ENCODE results near the gene SORCS3. TPM values are rescaled to one million over a fixed set of nuclear protein-coding genes. Genes with fewer than 3 reads are reported as not detected.

Gene SORCS3
- total and polyA plus RNA-seq, 7 experiments from 2014 or later = 0.41 to 4.6 (median 0.61) TPM; not detected in 1

DNA sequence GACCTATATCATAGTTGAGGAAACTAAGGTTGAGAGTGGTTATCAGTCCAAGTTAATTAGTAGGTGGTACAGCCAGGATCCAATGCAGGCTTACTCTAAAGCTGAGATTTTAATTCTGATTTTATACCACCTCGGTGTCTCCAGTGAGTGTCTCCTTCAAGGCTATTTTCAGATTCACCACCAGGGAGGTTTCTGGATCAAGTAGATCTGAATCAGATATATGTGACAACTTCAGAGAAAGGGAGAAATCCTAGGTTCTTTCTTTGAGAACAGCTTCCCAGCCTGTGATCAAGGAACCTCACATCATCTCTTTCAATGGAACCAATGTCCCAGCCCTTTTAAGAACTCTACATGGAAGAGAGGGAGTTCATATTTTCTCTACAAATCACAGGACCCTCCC lies 429.2 kb downstream of the SORCS3 start:
- Histone ChIP-seq H3K27ac (ENCODE audit: low read depth, low read length) (no peak overlapping the region), H3K27me3 (ENCODE audit: control insufficient read depth in 2 of 2, insufficient read depth in 2 of 2, low read length in 2 of 2) (no peaks in the 10 kb centered on the region), H3K36me3 (ENCODE audit: control insufficient read depth in 2 of 3, insufficient read depth in 3 of 3, low read length in 3 of 3) (no peaks in the 10 kb centered on the region), H3K9me3 (ENCODE audit: control insufficient read depth in 2 of 3, low read length in 3 of 3) (no peaks in the 10 kb centered on the region), H3K4me1 (ENCODE audit: control insufficient read depth in 2 of 2, insufficient read depth in 2 of 2, low read length in 2 of 2) (no peaks in the 10 kb centered on the region), H3K4me3 (ENCODE audit: low read length) (no peak overlapping the region)
- POLR2A ChIA-PET = no interaction called here
- Mint-ChIP-seq H3K27me3 (peaks cover 0 to 5% (median 0%) of the 10 kb centered on the region in 5 donors), H3K27ac (no peak overlapping the region), H3K36me3 (peaks cover 0 to 7% (median 0%) of the 10 kb centered on the region in 5 donors), H3K9me3 (peaks cover 0 to 2% (median 0%) of the 10 kb centered on the region in 11 donors), H3K4me3 (no peak overlapping the region), H3K4me1 (no peaks in the 10 kb centered on the region)
- CTCF ChIA-PET = no interaction called here
- DNase-seq = no peak
- intact Hi-C loops (cut with micrococcal nuclease) = no loop called here
- ATAC-seq = no peak

DNA sequence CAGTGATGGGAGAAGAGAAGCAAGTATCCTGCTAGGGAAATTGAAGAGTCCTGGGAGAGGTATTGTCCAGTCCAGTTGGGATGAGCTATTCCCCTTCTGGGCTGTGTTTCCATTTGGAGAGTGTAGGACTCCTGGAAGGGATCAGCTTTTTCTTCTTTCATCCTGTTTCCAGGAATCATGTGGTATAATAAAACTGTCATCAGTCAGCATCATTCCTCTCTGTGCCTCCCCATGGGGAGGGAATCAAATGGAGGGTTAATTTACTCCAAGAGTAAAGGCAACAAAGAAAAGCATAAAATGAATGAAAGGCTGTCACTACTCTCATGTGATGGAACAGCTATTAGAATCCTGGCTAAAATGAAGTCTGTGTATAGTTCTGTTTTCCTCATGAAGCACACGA lies 429.9 kb downstream of the SORCS3 start:
- H3K9me3 Mint-ChIP-seq = peaks cover 0 to 2% (median 0%) of the 10 kb centered on the region in 11 donors
- H3K4me3 Mint-ChIP-seq = no peak overlapping the region
- DNase-seq (no peak), ATAC-seq (no peak)
- peaks cover 0 to 7% (median 0%) of the 10 kb centered on the region in 5 donors for H3K36me3 Mint-ChIP-seq
- H3K27me3 Mint-ChIP-seq = peaks cover 0 to 5% (median 0%) of the 10 kb centered on the region in 5 donors
- ChIA-PET POLR2A (no interaction called here), CTCF (no interaction called here)
- Histone ChIP-seq H3K9me3 (ENCODE audit: control insufficient read depth in 2 of 3, low read length in 3 of 3) (no peaks in the 10 kb centered on the region), H3K36me3 (ENCODE audit: control insufficient read depth in 2 of 3, insufficient read depth in 3 of 3, low read length in 3 of 3) (no peaks in the 10 kb centered on the region), H3K4me1 (ENCODE audit: control insufficient read depth in 2 of 2, insufficient read depth in 2 of 2, low read length in 2 of 2) (no peaks in the 10 kb centered on the region), H3K27ac (ENCODE audit: low read depth, low read length) (no peak overlapping the region), H3K4me3 (ENCODE audit: low read length) (no peak overlapping the region), H3K27me3 (ENCODE audit: control insufficient read depth in 2 of 2, insufficient read depth in 2 of 2, low read length in 2 of 2) (no peaks in the 10 kb centered on the region)
- intact Hi-C loops (cut with micrococcal nuclease) = no loop called here
- H3K27ac Mint-ChIP-seq = no peak overlapping the region
- H3K4me1 Mint-ChIP-seq = no peaks in the 10 kb centered on the region

DNA sequence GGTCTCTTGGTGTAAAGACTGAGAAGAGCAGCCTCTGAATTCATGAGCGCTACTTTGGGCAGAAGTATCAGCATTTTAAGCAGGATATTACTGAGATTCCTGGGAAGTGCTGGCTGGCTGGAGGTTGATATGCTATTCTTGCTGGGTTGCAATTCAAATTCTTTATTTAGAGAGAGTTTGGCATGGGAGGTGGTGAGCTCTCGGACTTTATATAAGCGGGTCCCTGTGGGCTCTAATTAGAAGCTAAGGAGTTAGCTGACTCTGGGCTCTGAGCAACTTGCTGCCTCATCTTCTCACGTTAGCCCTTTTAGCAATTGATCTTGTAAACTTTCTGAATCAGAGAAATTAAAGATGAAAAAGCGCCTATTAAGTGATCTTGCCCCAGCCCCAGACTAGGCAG lies 430.9 kb downstream of the SORCS3 start:
- ChIA-PET POLR2A (no interaction called here), CTCF (no interaction called here)
- H3K4me1 ChIP-seq (ENCODE audit: control insufficient read depth in 2 of 2, insufficient read depth in 2 of 2, low read length in 2 of 2) = no peaks in the 10 kb centered on the region
- Mint-ChIP-seq H3K27me3 (peaks cover 0 to 5% (median 0%) of the 10 kb centered on the region in 5 donors), H3K4me3 (no peak overlapping the region), H3K9me3 (peaks cover 0 to 2% (median 0%) of the 10 kb centered on the region in 11 donors), H3K4me1 (no peaks in the 10 kb centered on the region), H3K27ac (no peak overlapping the region), H3K36me3 (peaks cover 0 to 7% (median 0%) of the 10 kb centered on the region in 5 donors)
- no peaks in the 10 kb centered on the region for H3K27me3 ChIP-seq (ENCODE audit: control insufficient read depth in 2 of 2, insufficient read depth in 2 of 2, low read length in 2 of 2)
- H3K4me3 ChIP-seq (ENCODE audit: low read length) = no peak overlapping the region
- no peaks in the 10 kb centered on the region for H3K36me3 ChIP-seq (ENCODE audit: control insufficient read depth in 2 of 3, insufficient read depth in 3 of 3, low read length in 3 of 3)
- intact Hi-C loops (cut with micrococcal nuclease) = no loop called here
- DNase-seq = no peak
- H3K9me3 ChIP-seq (ENCODE audit: control insufficient read depth in 2 of 3, low read length in 3 of 3) = no peaks in the 10 kb centered on the region
- no peak overlapping the region for H3K27ac ChIP-seq (ENCODE audit: low read depth, low read length)
- no peak for ATAC-seq

DNA sequence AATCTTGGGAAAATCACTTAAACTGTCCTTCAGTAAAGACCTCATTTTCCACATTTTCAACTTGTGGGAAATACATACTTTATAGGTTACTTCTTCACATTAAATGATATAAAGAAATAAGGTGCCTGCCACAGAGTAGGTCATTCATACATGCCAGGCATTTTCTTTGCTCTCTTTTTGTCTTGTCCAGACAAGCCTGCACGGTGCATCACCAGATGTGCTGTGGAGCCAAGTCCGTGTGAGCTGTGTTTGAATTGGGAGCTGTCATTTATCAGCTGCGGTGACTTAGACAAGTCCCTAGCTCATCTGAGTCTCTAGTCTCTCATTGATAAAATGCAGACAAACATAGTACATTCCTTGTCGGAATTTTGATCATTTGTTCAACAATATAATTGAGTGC lies 432.9 kb downstream of the SORCS3 start:
- Histone ChIP-seq H3K9me3 (ENCODE audit: control insufficient read depth in 2 of 3, low read length in 3 of 3) (no peaks in the 10 kb centered on the region), H3K4me1 (ENCODE audit: control insufficient read depth in 2 of 2, insufficient read depth in 2 of 2, low read length in 2 of 2) (no peaks in the 10 kb centered on the region), H3K4me3 (ENCODE audit: low read length) (no peak overlapping the region), H3K36me3 (ENCODE audit: control insufficient read depth in 2 of 3, insufficient read depth in 3 of 3, low read length in 3 of 3) (no peaks in the 10 kb centered on the region), H3K27ac (ENCODE audit: low read depth, low read length) (no peak overlapping the region), H3K27me3 (ENCODE audit: control insufficient read depth in 2 of 2, insufficient read depth in 2 of 2, low read length in 2 of 2) (no peaks in the 10 kb centered on the region)
- no peak for ATAC-seq
- Mint-ChIP-seq H3K27ac (no peak overlapping the region), H3K4me3 (no peak overlapping the region), H3K9me3 (peaks cover 0 to 2% (median 0%) of the 10 kb centered on the region in 11 donors), H3K36me3 (peaks cover 0 to 7% (median 0%) of the 10 kb centered on the region in 5 donors), H3K27me3 (peaks cover 0 to 5% (median 0%) of the 10 kb centered on the region in 5 donors), H3K4me1 (no peaks in the 10 kb centered on the region)
- ChIA-PET CTCF (no interaction called here), POLR2A (no interaction called here)
- intact Hi-C loops (cut with micrococcal nuclease) = no loop called here
- DNase-seq = no peak

DNA sequence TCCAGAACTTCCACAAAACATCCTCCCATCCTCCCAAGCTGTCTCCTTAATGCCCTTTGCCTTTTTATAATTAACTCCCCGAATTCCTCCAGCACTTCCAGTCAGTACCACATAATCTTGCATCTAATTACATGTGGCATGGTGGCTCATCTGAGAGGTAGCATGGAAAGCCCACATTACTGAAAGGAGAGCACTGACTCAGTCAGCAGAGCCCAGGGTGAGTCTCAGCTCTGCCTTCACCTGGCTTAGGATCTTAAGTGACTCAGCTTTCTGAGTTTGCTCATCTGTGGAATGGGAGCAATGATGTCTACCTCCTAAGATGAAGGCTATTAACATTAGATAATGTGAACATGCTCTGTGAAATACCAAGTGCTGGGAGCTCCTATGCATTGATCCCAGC lies 433.9 kb downstream of the SORCS3 start:
- no peak for DNase-seq
- ChIA-PET CTCF (no interaction called here), POLR2A (no interaction called here)
- Mint-ChIP-seq H3K36me3 (peaks cover 0 to 7% (median 0%) of the 10 kb centered on the region in 5 donors), H3K27me3 (peaks cover 0 to under 1% (median 0%) of the 10 kb centered on the region in 5 donors), H3K4me3 (no peak overlapping the region), H3K27ac (no peak overlapping the region), H3K4me1 (no peaks in the 10 kb centered on the region), H3K9me3 (peaks cover 0 to 2% (median 0%) of the 10 kb centered on the region in 11 donors)
- no peaks in the 10 kb centered on the region for H3K4me1 ChIP-seq (ENCODE audit: control insufficient read depth in 2 of 2, insufficient read depth in 2 of 2, low read length in 2 of 2)
- no peak overlapping the region for H3K27ac ChIP-seq (ENCODE audit: low read depth, low read length)
- no peak for ATAC-seq
- no peaks in the 10 kb centered on the region for H3K27me3 ChIP-seq (ENCODE audit: control insufficient read depth in 2 of 2, insufficient read depth in 2 of 2, low read length in 2 of 2)
- intact Hi-C loops (cut with micrococcal nuclease) = no loop called here
- no peak overlapping the region for H3K4me3 ChIP-seq (ENCODE audit: low read length)
- H3K36me3 ChIP-seq (ENCODE audit: control insufficient read depth in 2 of 3, insufficient read depth in 3 of 3, low read length in 3 of 3) = no peaks in the 10 kb centered on the region
- H3K9me3 ChIP-seq (ENCODE audit: control insufficient read depth in 2 of 3, low read length in 3 of 3) = no peaks in the 10 kb centered on the region

DNA sequence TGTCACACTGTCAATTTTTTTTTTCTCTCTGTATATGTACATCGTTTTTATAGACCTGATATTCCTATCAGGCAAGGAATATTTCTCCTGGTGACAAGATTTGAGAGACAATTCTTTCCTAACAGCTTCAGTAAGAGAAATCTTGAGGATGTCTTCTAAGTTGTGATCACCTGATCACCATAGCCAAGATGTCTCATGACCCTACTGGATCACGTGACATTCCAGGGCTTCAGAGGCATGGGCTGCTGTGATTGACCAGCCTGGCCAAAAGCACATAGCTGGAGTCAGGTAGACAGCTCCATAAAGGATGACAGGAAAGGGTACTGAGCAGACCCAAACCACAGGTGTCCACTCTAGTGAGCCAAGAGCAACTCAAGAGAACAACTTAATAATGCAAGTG lies 444.9 kb downstream of the SORCS3 start:
- H3K36me3 Mint-ChIP-seq = peaks cover 0 to 18% (median 6%) of the 10 kb centered on the region in 5 donors
- intact Hi-C loops (cut with micrococcal nuclease) = no loop called here
- no peaks in the 10 kb centered on the region for H3K4me1 ChIP-seq (ENCODE audit: control insufficient read depth in 2 of 2, insufficient read depth in 2 of 2, low read length in 2 of 2)
- H3K27ac Mint-ChIP-seq = no peak overlapping the region
- no peak overlapping the region for H3K27ac ChIP-seq (ENCODE audit: low read depth, low read length)
- no peak overlapping the region for H3K4me3 ChIP-seq (ENCODE audit: low read length)
- H3K4me1 Mint-ChIP-seq = peaks cover 0 to 5% (median 0%) of the 10 kb centered on the region in 7 donors
- ATAC-seq = no peak
- H3K9me3 ChIP-seq (ENCODE audit: control insufficient read depth in 2 of 3, low read length in 3 of 3) = no peaks in the 10 kb centered on the region
- H3K27me3 ChIP-seq (ENCODE audit: control insufficient read depth in 2 of 2, insufficient read depth in 2 of 2, low read length in 2 of 2) = no peaks in the 10 kb centered on the region
- ChIA-PET POLR2A (no interaction called here), CTCF (interaction anchor here (1.0 kb wide), 1 partner anchor 62 kb away, joined by 3 read pairs; no protein-coding TSS in a partner anchor)
- peaks cover 0 to 6% (median 0%) of the 10 kb centered on the region in 11 donors for H3K9me3 Mint-ChIP-seq
- no peak overlapping the region for H3K4me3 Mint-ChIP-seq
- no peaks in the 10 kb centered on the region for H3K27me3 Mint-ChIP-seq
- DNase-seq = no peak
- H3K36me3 ChIP-seq (ENCODE audit: control insufficient read depth in 2 of 3, insufficient read depth in 3 of 3, low read length in 3 of 3) = no peaks in the 10 kb centered on the region

DNA sequence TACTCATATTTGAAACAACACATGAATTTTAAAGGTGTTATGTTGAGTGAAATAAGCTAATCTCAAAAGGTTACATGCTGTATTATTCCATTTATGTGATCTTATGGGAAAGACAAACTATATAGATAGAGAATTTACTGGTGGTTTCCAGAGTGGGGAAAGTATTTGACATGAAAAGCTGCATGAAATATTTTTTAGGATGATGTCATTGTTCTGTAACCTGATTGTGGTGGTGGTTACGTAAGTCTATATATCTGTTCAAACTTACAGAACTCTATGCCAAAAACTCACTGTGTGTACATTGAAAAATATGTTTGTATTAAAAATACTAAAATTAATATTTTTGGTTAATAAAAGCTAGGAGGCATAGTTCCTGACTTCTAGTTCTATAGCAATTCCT lies 453.0 kb downstream of the SORCS3 start:
- CTCF ChIA-PET = no interaction called here
- H3K27me3 ChIP-seq (ENCODE audit: control insufficient read depth in 2 of 2, insufficient read depth in 2 of 2, low read length in 2 of 2) = no peaks in the 10 kb centered on the region
- Mint-ChIP-seq H3K4me3 (no peak overlapping the region), H3K4me1 (no peaks in the 10 kb centered on the region), H3K27ac (no peak overlapping the region), H3K9me3 (peaks cover 0 to 2% (median 0%) of the 10 kb centered on the region in 11 donors), H3K36me3 (peaks cover 0 to 9% (median 3%) of the 10 kb centered on the region in 5 donors), H3K27me3 (no peaks in the 10 kb centered on the region)
- no peaks in the 10 kb centered on the region for H3K9me3 ChIP-seq (ENCODE audit: control insufficient read depth in 2 of 3, low read length in 3 of 3)
- H3K4me3 ChIP-seq (ENCODE audit: low read length) = no peak overlapping the region
- POLR2A ChIA-PET = no interaction called here
- H3K4me1 ChIP-seq (ENCODE audit: control insufficient read depth in 2 of 2, insufficient read depth in 2 of 2, low read length in 2 of 2) = no peaks in the 10 kb centered on the region
- intact Hi-C loops (cut with micrococcal nuclease) = no loop called here
- DNase-seq (no peak), ATAC-seq (no peak)
- no peaks in the 10 kb centered on the region for H3K36me3 ChIP-seq (ENCODE audit: control insufficient read depth in 2 of 3, insufficient read depth in 3 of 3, low read length in 3 of 3)
- no peak overlapping the region for H3K27ac ChIP-seq (ENCODE audit: low read depth, low read length)
